Measurements from ENCODE around the gene NOXRED1.

- TF ChIP-seq CTCF (IDR thresholded peaks at IDR 0.05), result no peak
- no peak for TF ChIP-seq POLR2A (IDR thresholded peaks at IDR 0.05)
These were observed 2.1 kb downstream of the NOXRED1 start for GRCh38 chr14:77421201-77421600.

All from transverse colon (tissue), 3 donors.